WTC11 (cell line): Measurements from ENCODE around the gene HACD3.
A peak's percentile ranks its signal among the peaks of the same experiment; 100 is the strongest.

Source experiments
- CTCF ChIP-seq: fragments of 200-600 bp; IDR thresholded peaks from 2 replicates; pipeline ENCODE4 v1.8.0; 2022; ENCODE audit warnings: antibody characterized with exemption
- ETV6 ChIP-seq: sonication (generic); formaldehyde crosslinking; IDR thresholded peaks from 2 replicates; pipeline ENCODE4 v1.8.1; 2022; ENCODE audit warnings: mild to moderate bottlenecking, missing genetic modification reagents
- NR2C2 ChIP-seq: sonication (generic); formaldehyde crosslinking; IDR thresholded peaks from 2 replicates; pipeline ENCODE4 v1.8.0; 2022; ENCODE audit warnings: mild to moderate bottlenecking, missing genetic modification reagents

GRCh38 chr15:65530318-65531111 lies at the start of gene HACD3:
- TF ChIP-seq ETV6 (CRISPR knock-in tag) = peak; percentile 97
- TF ChIP-seq NR2C2 (CRISPR knock-in tag) = no peak; the same call in 1 of the 2 replicates
- TF ChIP-seq CTCF = no peak
